GM19023 (cell line): ENCODE results near the gene COQ7.

Source experiments
- ATAC-seq: cut with Tn5 transposase; IDR thresholded peaks from one replicate; pipeline ENCODE4 v1.9.1; 2021; ENCODE audit warnings: mild to moderate bottlenecking, moderate library complexity; ENCODE audit not compliant: unreplicated experiment

Gene COQ7

DNA sequence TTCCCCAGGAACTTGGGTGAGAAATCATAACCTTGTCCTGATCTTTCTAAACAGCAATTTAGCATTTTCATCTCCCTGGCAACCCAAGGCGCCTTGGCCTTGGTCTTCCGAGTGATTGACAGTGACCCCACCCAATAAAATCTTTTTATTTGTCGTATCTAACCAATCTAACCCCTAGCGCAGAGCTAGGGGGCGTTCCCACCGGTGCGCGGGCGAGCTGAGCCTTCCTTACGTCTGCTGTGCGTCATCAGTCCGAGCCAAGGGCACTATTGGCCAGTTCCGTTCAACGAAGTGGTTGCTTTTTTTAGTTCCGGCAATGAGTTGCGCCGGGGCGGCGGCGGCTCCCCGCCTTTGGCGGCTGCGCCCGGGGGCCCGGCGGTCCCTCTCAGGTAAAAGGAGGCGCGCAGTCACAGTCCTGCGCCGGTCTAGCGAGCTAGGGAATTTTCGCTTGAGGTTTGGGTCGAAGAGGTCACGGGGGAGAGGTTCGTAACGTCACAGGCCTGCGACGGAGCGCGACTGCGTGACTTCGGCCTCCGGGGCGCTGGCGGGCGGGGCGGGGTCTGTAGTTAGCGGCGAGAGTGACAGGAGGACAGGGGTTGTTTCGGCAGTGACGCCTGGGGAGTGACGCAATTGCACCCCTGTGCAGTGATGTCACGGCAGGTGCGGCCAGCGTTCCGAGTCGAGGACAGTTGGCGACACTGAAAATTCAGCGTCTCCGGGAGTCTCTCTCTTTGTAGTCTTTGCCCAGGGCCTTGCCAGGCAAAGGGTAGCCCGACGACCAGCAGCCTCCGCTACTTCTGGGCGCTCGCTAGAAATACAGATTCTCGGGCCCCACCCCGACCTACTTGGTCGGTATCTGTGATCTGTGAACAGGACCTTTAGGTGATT is at the start of gene COQ7:
TSS of gene COQ7 (plus strand) at position 266 of the 888 bp plus-strand sequence. CDS start at position 317, 51 bp downstream.
- peak; percentile 91 for ATAC-seq

DNA sequence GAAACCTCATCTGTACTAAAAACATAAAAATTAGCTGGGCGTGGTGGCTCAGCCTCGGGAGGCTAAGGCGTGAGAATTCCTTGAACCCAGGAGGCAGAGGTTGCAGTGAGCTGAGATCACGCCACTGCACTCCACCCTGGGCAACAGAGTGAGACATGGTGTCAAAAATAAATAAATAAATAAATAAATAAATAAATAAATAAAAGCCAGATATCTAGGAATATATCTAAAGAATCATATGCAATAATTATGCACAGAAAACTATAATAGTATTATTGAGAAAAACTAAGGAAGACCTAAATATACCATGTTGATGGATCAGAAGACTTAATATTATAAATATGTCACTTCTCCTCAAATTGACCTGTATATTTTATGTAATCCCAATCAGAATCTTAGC is 46.7 kb upstream of the COQ7 start:
- ATAC-seq: no peak

DNA sequence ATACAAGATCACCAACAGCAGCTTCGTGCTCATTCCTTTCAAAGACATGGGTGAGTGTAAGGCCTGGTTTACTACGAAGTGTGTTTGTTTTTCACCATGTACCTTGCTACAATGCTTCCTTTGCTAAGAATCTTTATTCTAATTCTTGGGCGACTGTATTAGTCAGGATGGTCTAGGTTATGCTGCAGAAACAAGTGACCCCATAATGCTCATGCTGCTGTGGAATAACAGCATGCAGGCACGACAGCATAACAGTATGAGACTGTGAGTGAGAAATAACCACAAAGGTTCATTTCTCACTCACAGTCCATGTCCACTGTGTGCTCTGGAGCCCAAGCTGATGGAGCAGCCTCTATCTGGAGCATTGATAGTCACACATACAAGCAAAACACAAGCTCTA is 45.7 kb upstream of the COQ7 start:
- no peak for ATAC-seq

DNA sequence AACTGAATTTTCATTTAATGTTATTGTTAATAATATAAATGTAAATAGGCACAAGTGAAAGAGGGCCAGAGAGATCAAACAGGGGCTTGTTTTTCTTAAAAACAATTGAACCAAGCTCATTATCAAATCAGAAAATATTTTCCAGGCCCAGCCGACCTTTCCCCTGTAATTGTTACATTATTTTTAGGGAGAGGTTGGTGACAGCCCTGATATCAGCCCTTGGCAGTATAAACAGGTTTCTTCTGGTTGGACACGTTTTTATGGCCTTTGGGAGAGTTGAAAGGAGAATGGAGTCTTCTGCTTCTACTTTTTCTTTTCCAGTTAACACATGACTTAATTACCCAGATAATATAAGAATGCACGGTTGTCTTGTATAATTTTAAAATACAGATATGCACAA is 40.0 kb upstream of the COQ7 start:
- ATAC-seq: no peak

DNA sequence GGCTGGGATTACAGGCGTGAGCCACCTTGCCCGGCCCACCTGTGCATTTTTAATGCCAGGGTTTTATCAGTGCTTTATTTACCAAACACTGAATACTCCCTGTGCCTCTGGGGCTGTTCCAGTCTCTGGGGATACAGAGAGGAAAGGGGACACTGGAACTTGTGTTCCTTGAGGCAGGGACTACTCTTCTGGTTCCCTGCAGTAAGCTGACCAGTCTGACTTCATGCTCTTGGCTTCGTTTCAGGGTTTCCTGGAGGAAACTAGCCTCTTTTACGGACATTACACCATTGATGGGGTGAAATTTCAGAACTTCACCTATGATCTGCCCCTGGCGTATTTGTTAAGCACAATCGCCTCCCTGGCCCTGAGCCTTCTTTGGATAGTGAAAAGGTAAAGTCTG is 37.4 kb upstream of the COQ7 start:
- no peak for ATAC-seq

DNA sequence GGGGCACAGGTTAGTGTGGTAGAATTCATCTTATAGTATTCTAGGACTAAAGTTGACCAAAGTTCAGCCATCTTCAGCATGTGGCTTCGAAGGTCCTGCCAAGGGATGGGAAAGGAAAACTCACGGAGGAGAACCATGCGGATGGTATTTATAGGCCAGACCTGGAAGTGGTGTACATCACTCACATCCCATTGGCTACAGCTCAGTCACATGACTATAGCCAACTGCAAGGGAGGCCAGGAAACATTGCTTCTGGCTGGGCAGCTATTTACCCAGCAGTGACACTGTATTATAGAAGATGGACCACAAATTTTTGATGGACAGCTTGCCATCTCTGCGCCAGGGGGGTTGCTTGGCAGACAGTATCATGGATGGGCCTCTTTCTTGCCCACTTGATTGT is 35.7 kb upstream of the COQ7 start:
- no peak for ATAC-seq

DNA sequence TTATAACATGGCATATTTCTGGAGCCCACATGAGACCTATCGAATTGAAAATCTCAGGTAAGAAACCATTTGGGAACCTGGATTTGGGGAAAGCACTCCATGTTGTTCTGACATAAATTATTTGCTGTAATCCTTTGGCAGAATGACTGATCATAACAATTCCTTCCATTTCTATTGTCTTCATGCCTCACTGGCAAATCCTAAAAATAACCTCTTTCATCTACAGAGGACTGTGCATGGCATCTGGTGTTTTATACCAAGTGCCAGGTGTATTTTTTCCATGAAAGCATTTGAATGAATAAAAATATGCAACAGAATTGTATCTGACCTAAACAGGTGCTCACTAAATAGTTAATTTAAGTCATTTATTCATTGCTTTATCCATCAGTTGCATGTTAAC is 33.7 kb upstream of the COQ7 start:
- ATAC-seq: no peak

DNA sequence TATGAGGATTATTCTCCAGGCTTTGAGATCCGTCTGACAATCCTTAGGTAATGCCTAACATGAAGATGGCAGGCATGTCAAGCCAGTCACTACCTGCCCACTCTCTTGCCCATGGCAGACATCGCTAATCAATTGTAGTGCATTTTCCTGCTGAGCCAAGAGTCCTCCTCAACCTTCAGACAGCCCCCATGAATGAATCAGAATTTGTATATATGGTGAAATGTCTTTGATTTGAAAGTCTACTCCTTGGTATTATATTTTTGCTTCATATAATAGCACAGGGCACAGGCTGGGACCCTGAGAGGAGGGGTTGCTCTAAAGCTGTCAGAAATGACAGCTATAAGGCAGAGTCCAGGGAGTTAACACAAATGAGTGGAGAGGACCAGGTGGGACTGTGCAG is 27.0 kb upstream of the COQ7 start:
- ATAC-seq: no peak

DNA sequence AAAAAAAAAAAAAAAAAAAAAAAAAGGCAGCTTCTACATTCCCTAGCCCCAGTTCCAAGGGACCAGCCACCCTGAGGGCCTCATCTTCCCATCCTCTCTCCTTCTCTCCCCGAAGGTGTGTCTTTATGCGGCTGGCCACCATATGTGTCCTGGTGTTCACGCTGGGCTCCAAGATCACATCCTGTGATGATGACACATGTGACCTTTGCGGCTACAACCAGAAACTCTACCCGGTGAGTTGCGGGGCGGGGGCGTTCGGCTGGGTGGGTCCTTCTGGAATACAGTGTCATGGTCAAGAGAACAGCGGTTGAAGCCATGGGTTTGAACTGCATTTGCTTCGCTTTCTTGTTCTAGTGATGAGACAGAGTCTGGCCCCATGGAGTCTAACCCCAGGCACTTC is 22.6 kb upstream of the COQ7 start:
- ATAC-seq: no peak

DNA sequence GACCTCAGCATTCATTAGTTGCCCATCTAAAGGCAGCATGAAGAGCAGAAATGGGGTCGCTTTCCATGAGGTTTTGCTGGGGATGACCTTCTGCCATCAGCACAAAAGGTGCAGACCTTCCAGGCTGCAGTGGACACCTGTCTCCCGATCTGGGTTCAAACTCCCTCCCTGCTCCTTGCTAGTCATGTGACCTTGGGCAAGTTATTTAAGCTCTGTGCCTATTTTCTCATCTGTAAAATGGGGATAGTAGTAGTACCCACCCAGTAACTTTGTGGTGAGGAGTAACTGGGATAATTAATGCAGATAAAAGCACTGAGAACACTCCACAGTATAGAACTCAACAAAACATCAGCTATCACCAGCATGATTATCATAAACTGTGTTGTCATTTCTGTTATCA is 21.4 kb upstream of the COQ7 start:
- no peak for ATAC-seq

DNA sequence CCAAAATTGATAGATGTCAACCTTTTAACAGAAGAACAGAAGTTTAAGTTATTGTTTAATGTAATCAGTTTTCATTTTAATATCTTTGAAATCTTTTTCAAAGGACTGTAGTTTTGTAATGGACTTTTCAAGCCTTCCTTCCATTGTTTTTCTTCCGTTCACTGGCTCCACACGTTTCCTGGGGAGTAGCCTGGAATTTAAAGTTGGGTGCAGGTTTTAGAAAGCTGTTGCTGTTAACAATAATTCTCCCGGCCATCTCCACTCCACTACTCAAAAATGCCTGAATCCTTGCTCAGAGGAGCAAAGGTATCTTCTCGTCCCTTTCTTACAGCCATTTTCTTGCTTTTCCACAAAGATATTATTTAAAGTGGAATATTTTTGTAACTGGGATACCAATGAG is 4.7 kb upstream of the COQ7 start:
- no peak for ATAC-seq

DNA sequence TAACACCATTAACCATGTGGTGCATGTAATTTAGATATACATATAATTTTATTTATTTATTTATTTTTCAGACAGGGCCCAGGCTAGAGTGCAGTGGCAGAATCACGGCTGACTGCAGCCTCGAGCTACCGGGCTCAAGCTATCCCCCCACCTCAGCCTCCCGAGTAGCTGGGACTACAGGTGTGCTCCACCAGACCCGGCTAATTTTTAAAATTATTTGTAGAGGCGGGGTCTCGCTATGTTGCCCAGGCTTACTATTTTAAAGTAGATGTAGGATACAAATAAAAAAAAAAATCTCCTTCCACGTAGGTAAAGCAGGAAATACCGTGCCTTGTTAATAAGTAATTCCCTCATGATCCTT is 446 bp upstream of the COQ7 start:
- no peak for ATAC-seq

DNA sequence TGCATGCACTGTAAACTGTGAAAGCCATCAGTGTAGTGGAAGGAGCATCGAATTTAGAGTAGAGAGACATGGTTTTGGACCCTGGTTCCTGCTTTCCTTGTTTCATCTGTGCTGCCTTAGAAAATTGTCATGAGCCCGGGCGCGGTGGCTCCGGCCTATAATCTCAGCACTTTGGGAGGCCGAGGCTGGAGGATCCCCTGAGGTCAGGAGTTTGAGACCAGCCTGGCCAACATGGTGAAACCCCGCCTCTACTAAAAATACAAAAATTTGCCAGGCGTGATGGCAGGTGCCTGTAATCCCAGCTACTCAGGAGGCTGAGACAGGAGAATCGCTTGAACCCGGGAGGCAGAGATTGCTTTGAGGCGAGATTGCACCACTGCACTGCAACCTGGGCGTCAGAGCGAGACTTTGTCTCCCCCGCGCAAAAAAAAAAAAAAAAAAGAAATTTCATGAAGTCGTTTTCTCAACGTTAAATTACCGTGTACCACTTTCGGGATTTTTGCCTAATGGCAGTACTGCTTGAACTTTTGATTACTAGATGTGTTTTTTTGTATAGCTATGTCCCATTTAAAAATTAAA is 912 bp downstream of the COQ7 start:
- ATAC-seq: no peak

DNA sequence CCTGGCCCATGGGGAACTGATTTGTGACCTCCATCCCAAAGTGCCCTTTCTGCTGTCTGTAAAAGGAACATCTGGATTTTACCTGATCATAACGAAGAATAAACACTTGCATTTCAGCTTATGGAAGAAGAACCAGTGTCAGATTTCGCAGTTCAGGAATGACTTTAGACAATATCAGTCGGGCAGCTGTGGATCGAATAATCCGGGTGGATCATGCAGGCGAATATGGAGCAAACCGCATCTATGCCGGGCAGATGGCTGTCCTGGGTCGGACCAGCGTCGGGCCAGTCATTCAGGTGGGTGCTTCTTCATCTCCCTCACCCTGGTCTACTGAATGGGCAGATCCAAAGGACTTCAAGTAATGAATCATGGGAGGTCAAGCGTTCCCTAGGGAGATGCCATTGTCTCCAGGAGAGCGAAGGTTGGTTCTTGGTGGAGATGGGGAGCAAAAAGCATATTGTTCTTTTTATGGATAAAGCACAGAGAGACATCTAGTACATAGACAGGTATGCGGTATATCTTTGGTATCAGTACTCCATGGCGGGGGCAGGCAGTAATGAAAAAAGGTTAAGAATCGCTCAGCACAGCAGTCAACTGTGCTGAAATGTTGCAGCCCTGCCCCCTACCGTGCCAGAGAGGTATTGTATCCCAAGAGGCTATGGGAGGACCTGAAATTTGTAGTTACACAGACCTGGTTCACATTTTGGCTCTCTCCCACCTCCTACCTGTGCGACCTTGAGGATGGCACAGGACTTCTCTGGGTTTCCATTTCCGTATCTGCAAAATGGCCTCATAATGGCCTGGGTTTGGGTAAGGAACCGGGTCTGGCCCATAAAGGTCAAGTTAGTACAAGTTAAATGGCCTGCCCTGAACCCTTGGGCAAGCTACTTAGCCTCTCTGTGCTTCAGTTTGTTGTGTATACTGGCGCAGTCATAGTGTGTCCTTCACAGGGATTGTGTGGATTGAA is 4.7 kb downstream of the COQ7 start:
- ATAC-seq: no peak

DNA sequence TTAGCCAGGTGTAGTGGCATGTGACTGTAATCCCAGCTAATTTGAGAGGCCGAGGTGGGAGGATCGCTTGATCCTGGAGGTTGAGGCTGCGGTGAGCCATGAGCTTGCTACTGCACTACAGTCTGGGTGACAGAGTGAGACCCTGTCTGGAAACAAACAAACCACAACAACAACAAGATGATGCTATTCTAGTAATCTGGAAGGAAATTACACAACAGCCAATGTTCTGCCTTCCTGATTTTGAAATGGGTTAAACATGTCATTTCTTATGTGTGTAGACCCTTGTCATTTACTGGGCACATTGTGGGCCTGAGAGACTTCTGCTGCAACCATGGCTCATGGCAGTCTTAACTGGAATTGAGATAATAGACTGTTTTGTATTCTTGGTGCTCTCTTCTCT is 5.9 kb downstream of the COQ7 start:
- ATAC-seq: no peak

DNA sequence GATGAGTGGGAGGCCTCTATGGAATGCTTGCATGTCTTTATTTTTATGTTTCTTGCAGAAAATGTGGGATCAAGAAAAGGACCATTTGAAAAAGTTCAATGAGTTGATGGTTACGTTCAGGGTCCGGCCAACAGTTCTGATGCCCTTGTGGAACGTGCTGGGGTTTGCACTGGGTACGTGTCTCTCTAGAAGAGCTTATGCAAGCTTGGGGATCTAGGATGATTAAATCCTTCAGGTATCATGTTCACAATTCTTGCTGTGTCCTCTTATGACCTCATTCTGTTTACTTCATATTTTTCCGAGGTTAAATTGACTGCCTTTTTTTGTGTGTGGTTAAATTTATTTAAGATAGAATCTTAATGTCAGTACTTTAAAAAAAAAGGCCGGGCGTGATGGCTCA is 6.4 kb downstream of the COQ7 start:
- ATAC-seq: no peak

DNA sequence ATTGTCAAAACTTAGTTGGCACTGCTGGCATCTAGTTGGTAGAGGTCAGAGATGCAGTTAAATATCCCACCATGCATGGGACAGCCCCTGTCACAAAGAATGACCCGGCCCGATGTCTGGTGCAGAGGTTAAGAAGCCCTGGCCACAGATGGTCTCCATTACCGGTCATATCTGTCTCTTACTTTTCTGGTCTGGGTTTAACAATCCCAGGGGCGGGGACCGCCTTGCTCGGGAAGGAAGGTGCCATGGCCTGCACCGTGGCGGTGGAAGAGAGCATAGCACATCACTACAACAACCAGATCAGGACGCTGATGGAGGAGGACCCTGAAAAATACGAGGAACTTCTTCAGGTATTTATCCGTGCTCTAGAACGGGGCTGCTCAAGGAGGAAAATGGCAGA is 8.1 kb downstream of the COQ7 start:
- no peak for ATAC-seq

DNA sequence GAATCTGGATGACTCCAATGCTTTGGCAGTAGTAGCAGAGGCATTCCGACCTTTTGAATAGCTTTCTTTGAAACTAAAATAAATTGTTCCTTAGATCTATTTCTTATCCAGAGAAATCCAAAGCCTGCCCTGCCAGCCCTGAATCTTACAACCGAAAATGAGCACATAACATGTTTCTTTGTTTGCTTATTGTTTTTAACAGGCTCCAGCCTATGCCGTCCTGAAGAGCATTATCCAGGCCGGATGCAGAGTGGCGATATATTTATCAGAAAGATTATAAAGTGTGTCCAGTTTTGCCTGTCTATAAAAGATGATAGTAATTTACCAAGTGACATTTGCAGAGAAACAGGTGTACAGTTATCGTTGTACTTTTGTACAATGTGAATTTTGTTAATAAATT is 10.5 kb downstream of the COQ7 start:
- ATAC-seq: no peak

DNA sequence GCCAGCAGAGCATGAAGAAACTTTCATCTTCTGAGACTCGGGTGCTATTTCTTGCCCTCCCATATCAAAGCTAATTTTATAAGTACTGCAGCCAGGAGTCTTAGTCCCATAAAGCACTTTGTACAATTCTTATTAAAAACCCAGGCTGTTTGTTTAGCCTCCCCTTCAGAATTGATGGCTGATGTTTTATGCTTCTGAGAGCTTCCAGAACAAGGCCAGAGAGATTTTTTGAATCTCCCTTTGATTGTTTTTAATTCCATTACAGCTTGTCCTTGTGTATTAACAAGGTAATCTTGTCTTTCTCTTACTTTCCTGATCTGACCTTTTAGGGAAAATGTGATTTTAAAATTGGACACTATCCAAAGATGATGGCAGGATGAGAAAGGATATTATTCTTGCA is 16.3 kb downstream of the COQ7 start:
- no peak for ATAC-seq

DNA sequence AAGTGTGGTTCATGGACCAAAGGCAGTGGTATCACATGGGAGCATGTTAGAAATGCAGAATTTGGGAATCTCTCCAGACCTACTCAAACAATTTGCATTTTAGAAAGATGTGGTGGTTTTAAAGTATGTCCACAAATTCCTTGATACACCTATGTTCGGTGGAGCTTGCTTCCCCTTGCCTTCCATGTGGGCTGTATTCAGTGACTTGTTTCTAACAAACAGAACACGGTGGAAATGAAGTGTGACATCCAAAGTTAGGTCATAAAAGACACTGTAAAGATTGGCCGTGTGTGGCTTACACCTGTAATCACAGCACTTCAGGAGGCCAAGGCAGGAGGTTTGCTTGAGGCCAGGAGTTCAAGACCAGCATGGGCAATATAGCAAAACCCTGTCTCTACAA is 16.7 kb downstream of the COQ7 start:
- no peak for ATAC-seq

DNA sequence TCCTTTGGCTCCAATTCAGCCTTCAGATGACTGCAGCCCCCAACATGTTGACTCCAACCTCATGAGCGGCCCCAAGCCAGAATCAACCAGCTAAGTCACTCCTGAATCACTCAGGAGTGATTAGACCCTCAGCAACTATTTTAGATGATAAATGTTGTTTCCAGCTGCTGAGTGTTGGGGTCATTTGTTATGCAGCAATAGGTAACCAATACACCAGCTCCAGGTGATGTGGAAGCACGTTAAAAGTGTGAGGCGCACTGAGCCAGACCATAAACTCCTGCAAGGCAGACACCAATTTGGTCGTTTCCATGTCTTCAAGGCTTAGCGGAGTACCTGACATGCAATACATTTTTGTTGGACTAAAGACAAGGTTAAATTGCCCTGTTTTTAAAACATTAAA is 17.5 kb downstream of the COQ7 start:
- no peak for ATAC-seq
